HL-60 (cell line): Measurements from ENCODE around the gene PLXNA2.

Source experiments
- DNase-seq, 2 experiments: peaks; one replicate each; pipeline ENCODE4 v3.0.0-alpha.2; 2010 to 2020; ENCODE audit warnings: low read depth in 1 of 2, low spot score in 1 of 2
- H3K27ac ChIP-seq: fragments of 250-450 bp; sonication (Bioruptor Pico); replicated peaks from 2 replicates; pipeline ENCODE4 v1.5.1; 2020; ENCODE audit warnings: mild to moderate bottlenecking, moderate library complexity
- H3K27me3 ChIP-seq: fragments of 250-450 bp; sonication (Bioruptor Pico); 2 replicates; pipeline ENCODE4 v1.5.1; 2021; ENCODE audit warnings: mild to moderate bottlenecking, moderate library complexity; ENCODE audit not compliant: insufficient read depth, poor library complexity, severe bottlenecking
- H3K4me3 ChIP-seq: replicated peaks from 2 replicates; pipeline ENCODE4 v1.5.1; 2011; ENCODE audit warnings: mild to moderate bottlenecking, control low read depth, low read length; ENCODE audit not compliant: insufficient read depth
- CTCF ChIP-seq: IDR thresholded peaks from one replicate; pipeline ENCODE4 v1.5.1; 2011; ENCODE audit warnings: low read length, control low read depth, inconsistent platforms; ENCODE audit not compliant: insufficient read depth
- GABPA ChIP-seq: IDR thresholded peaks from 2 replicates; pipeline ENCODE4 v1.6.1; 2012; ENCODE audit warnings: low read depth
- POLR2AphosphoS5 ChIP-seq: IDR thresholded peaks from 2 replicates; pipeline ENCODE4 v1.6.1; 2012; ENCODE audit warnings: low read depth
- REST ChIP-seq: IDR thresholded peaks from 2 replicates; pipeline ENCODE4 v1.6.1; 2012; ENCODE audit warnings: low read depth; ENCODE audit not compliant: insufficient replicate concordance
- SPI1 ChIP-seq: IDR thresholded peaks from 2 replicates; pipeline ENCODE4 v1.6.1; 2012; ENCODE audit warnings: low read depth, mild to moderate bottlenecking, borderline replicate concordance

PLXNA2 gene

GRCh38 chr1:208258277-208258676, 14.1 kb upstream of the PLXNA2 start:
- Histone ChIP-seq H3K4me3 (no peak overlapping the region), H3K27ac (no peak overlapping the region), H3K27me3 (no peaks in the 10 kb centered on the region)
- TF ChIP-seq POLR2AphosphoS5 (no peak), CTCF (no peak), SPI1 (no peak), REST (no peak), GABPA (no peak)
- no peak for DNase-seq

GRCh38 chr1:208257351-208257750, 13.2 kb upstream of the PLXNA2 start:
- no peak for TF ChIP-seq SPI1
- no peak for TF ChIP-seq GABPA
- no peak for TF ChIP-seq REST
- TF ChIP-seq POLR2AphosphoS5, result no peak
- no peak for TF ChIP-seq CTCF
- no peak for DNase-seq
- no peak overlapping the region for H3K27ac ChIP-seq
- H3K4me3 ChIP-seq, result no peak overlapping the region
- H3K27me3 ChIP-seq, result no peaks in the 10 kb centered on the region

GRCh38 chr1:208256556-208256955, 12.4 kb upstream of the PLXNA2 start:
- Histone ChIP-seq H3K27me3 (no peaks in the 10 kb centered on the region), H3K4me3 (no peak overlapping the region), H3K27ac (no peak overlapping the region)
- DNase-seq, result no peak
- TF ChIP-seq GABPA (no peak), POLR2AphosphoS5 (no peak), SPI1 (no peak), REST (no peak), CTCF (no peak)
